WI38 (cell line): ENCODE data around the gene METTL13.

Experiments
- H3K4me3 ChIP-seq: 2 replicates; pipeline ENCODE4 v1.5.1; 2011; ENCODE audit warnings: low read depth, mild to moderate bottlenecking, control low read depth, low read length
- TF ChIP-seq, protein P1 (sequence below): IDR thresholded peaks from 2 replicates; pipeline ENCODE4 v1.5.1; 2012; ENCODE audit warnings: low read depth, mild to moderate bottlenecking, control low read depth, low read length

METTL13 gene

DNA sequence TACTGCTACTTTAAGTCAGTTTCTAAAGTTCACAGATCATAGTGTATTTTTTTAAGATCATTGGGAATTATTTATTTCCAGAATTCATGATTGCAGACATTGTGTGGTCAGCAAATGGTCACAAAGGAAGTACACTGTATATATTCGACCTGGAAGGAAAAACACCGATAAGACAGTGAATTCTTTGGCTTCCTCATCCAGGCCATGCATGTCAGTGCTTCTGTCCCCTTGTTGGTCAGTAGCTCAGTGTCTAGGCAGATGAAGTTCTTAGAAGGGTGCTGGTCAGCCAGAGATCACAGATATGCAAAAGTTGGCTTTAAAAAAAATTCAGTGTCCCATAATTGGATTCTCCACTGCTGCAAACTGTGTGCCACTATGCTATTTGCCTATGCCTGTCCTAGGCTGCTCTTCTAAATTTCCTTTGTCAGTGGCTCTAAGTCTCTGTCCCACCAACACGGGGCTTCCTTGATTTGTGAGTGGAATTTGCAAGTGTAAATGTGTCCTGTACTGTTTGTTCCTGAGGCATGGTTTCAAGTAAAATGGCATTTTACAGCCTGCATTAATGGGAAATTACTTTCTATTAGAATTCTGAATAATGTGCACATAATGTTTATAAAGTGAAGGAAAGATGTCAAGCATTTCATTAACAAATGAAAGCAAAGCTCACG lies 27.6 kb upstream of the METTL13 start:
- TF ChIP-seq, protein P1, sequence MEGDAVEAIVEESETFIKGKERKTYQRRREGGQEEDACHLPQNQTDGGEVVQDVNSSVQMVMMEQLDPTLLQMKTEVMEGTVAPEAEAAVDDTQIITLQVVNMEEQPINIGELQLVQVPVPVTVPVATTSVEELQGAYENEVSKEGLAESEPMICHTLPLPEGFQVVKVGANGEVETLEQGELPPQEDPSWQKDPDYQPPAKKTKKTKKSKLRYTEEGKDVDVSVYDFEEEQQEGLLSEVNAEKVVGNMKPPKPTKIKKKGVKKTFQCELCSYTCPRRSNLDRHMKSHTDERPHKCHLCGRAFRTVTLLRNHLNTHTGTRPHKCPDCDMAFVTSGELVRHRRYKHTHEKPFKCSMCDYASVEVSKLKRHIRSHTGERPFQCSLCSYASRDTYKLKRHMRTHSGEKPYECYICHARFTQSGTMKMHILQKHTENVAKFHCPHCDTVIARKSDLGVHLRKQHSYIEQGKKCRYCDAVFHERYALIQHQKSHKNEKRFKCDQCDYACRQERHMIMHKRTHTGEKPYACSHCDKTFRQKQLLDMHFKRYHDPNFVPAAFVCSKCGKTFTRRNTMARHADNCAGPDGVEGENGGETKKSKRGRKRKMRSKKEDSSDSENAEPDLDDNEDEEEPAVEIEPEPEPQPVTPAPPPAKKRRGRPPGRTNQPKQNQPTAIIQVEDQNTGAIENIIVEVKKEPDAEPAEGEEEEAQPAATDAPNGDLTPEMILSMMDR = no peak
- peak overlapping the region; percentile 9; the same call in 1 of the 2 replicates for H3K4me3 ChIP-seq

DNA sequence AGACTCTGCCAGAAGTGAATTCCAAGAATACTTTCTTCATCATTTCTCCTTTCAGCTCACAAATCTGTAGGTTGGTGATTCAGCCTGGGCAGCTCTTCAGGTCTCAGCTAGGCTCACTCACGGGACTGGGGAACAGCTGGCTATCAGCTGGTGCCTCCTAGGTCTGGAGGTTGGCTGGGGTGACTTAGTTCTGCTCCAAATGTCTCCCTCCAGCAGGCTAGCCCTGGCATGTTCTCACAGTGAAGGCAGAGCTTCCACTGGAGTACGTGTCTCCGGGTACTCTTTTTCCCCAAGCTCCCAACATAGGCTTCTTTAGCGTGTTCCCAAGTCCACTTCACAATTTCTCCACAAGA lies 27.1 kb upstream of the METTL13 start:
- H3K4me3 ChIP-seq = no peak overlapping the region
- TF ChIP-seq, protein P1 = no peak

DNA sequence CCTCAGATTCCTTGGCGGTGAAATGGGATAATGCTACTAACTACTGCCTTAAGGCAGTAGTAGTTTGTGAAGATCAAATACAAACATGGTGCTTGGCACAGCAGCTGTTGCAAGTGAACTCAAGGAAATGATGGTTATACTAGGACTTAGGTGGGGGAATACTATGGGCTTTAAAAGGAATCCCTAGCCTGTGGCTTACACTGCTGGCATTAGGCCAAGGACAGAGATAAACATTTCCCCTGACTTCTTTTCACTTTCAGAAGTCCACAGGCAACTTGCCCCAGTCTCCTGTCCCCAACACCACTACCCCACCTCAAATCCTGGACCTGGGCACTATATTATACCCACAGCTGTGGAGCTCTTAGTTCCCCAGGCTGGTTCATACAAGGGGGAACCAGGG lies 26.5 kb upstream of the METTL13 start:
- TF ChIP-seq, protein P1 = no peak

DNA sequence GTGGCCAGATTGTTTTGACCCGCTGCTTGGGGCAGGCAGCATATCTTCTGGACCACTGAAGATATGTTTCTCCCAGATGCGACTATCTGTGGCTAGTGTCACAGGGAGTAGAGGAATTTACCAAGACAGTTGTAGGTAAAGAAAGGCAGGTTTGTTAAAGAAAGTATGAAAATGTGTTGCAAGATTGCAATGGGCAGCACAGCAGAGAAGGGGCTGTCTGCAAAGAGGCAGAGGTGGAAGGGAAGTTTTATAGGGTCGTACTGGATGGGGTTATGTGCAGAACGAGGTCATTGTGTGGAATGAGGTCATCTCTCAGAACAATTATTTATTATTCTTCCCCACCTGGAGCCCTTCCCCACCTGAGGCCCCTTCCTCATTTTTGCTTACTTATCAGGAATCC lies 24.6 kb upstream of the METTL13 start:
- H3K4me3 ChIP-seq = no peak overlapping the region
- TF ChIP-seq, protein P1 = no peak

More for the DNA sequence above, 26.5 kb upstream of the METTL13 start:
- no peak overlapping the region for H3K4me3 ChIP-seq

DNA sequence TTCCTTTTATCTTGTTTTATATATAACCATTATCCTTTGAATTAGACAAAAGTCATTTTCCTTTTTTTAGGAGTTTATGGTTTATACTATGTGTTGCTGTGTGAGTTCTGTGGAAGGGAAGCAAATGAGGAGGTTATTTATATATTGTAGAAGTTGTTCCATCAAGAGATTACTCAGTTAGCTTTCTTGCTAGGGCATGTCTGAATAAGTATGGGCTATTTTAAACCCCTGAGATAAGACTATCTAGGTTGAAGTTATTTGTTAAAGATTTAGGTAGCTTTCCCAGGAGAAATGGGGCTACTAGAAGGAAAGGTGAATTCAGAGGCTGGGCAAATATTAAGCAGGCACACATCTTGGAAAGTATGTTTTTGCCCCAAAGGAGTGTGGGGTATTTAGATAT lies 23.4 kb upstream of the METTL13 start:
- no peak overlapping the region for H3K4me3 ChIP-seq

DNA sequence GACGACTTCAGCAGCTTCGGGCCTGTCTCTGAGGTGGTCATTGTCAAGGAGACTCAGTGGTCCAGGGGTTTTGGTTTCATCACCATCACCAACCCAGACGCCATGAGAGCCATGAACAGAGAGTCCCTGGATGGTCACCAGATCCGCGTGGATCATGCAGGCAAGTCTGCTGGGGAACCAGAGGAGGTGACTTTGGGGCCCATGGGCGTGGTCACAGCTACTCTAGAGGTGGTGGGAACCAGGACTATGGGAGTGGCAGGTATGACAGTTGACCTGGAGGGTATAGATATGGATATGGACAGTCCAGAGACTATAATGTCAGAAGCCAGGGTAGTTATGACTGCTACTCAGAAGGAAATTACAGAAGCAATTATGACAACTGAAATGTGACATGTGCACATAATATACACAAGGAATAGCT lies 19.3 kb upstream of the METTL13 start:
- H3K4me3 ChIP-seq = no peak overlapping the region
- TF ChIP-seq, protein P1 = no peak

More for the DNA sequence above, 23.4 kb upstream of the METTL13 start:
- TF ChIP-seq, protein P1 = no peak

DNA sequence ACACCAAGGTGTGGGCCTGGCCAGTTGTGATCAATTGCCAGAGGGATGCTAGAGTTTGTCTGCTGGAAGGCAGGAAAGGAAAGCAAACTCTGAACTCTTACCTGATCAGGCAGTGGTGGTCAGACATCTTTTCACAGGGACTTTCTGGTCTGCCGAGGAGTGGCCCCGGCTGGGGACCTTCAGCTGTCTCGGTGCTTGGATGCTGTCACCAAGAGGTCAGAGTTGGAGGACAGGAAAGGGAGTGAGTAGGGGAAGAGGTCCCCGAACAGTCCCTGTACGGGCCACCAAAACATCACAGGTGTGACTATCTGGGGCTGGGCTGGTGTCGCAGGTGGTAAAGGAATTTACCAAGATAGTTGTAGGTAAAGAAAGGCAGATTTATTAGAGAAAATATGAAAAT lies 17.7 kb upstream of the METTL13 start:
- TF ChIP-seq, protein P1 = no peak
- H3K4me3 ChIP-seq = no peak overlapping the region
